SK-N-SH treated with all-trans-retinoic acid at 6 μM for 48 hours (cell line): Measurements from ENCODE around the gene TOB1.

Source experiments
- ATAC-seq: fragments of 200-7000 bp; cut with Tn5 transposase; 3 replicates; pipeline ENCODE4 v1.9.1; 2020; ENCODE audit warnings: mild to moderate bottlenecking, moderate library complexity
- ARNTL ChIP-seq: fragments of 450-650 bp; formaldehyde crosslinking; IDR thresholded peaks from 2 replicates; pipeline ENCODE4 v1.5.0; 2020; ENCODE audit warnings: low read depth, mild to moderate bottlenecking, moderate library complexity, borderline replicate concordance
- BACH2 ChIP-seq: fragments of 250-450 bp; sonication (Bioruptor Pico); IDR thresholded peaks from 2 replicates; pipeline ENCODE4 v1.9.0; 2021; ENCODE audit warnings: mild to moderate bottlenecking, borderline replicate concordance
- CSDC2 ChIP-seq: fragments of 250-450 bp; sonication (Bioruptor Pico); IDR thresholded peaks from 2 replicates; pipeline ENCODE4 v1.5.0; 2020; ENCODE audit warnings: mild to moderate bottlenecking, moderate library complexity
- ESRRG ChIP-seq: fragments of 250-450 bp; sonication (Bioruptor Pico); IDR thresholded peaks from 2 replicates; pipeline ENCODE4 v1.6.1; 2021; ENCODE audit warnings: mild to moderate bottlenecking
- GLIS3 ChIP-seq: fragments of 250-450 bp; sonication (Bioruptor Pico); IDR thresholded peaks from 2 replicates; pipeline ENCODE4 v1.5.0; 2020; ENCODE audit warnings: mild to moderate bottlenecking, moderate library complexity
- ISL1 ChIP-seq: fragments of 250-450 bp; sonication (Bioruptor Pico); IDR thresholded peaks from 2 replicates; pipeline ENCODE4 v2.1.2; 2022; ENCODE audit warnings: mild to moderate bottlenecking, moderate library complexity
- OSR1 ChIP-seq: fragments of 250-450 bp; sonication (Bioruptor Pico); IDR thresholded peaks from 2 replicates; pipeline ENCODE4 v1.8.0; 2022; ENCODE audit warnings: moderate library complexity, mild to moderate bottlenecking, inconsistent platforms
- PATZ1 ChIP-seq: fragments of 250-450 bp; sonication (Bioruptor Pico); IDR thresholded peaks from 2 replicates; pipeline ENCODE4 v1.8.0; 2020; ENCODE audit warnings: mild to moderate bottlenecking, moderate library complexity, borderline replicate concordance
- PPARA ChIP-seq: fragments of 250-450 bp; sonication (Bioruptor Pico); IDR thresholded peaks from 2 replicates; pipeline ENCODE4 v1.5.0; 2020; ENCODE audit warnings: mild to moderate bottlenecking, borderline replicate concordance
- RARB ChIP-seq: fragments of 250-450 bp; sonication (Bioruptor Pico); IDR thresholded peaks from 2 replicates; pipeline ENCODE4 v1.8.0; 2021; ENCODE audit warnings: mild to moderate bottlenecking, moderate library complexity
- SNAI2 ChIP-seq: fragments of 250-450 bp; sonication (Bioruptor Pico); IDR thresholded peaks from 2 replicates; pipeline ENCODE4 v1.5.0; 2020; ENCODE audit warnings: mild to moderate bottlenecking, moderate library complexity
- TCF4 ChIP-seq: fragments of 250-450 bp; sonication (Bioruptor Pico); IDR thresholded peaks from 2 replicates; pipeline ENCODE4 v1.8.0; 2021; ENCODE audit warnings: mild to moderate bottlenecking, moderate library complexity, borderline replicate concordance
- TOX ChIP-seq: fragments of 250-450 bp; sonication (Bioruptor Pico); IDR thresholded peaks from 2 replicates; pipeline ENCODE4 v1.8.0; 2021; ENCODE audit warnings: mild to moderate bottlenecking, moderate library complexity, borderline replicate concordance
- TSHZ2 ChIP-seq: fragments of 250-450 bp; sonication (Bioruptor Pico); IDR thresholded peaks from 2 replicates; pipeline ENCODE4 v1.5.0; 2020; ENCODE audit warnings: mild to moderate bottlenecking, moderate library complexity
- ZFP3 ChIP-seq: fragments of 250-450 bp; sonication (Bioruptor Pico); IDR thresholded peaks from 2 replicates; pipeline ENCODE4 v1.5.0; 2020; ENCODE audit warnings: mild to moderate bottlenecking, moderate library complexity
- ZFP30 ChIP-seq: fragments of 450-650 bp; formaldehyde crosslinking; IDR thresholded peaks from 2 replicates; pipeline ENCODE4 v1.5.0; 2022; ENCODE audit warnings: mild to moderate bottlenecking, moderate library complexity
- ZNF565 ChIP-seq: fragments of 450-650 bp; formaldehyde crosslinking; conservative IDR thresholded peaks from 2 replicates; pipeline ENCODE4 v1.5.0; 2020; ENCODE audit warnings: low read depth, mild to moderate bottlenecking, moderate library complexity
- ZNF70 ChIP-seq: fragments of 450-650 bp; formaldehyde crosslinking; IDR thresholded peaks from 2 replicates; pipeline ENCODE4 v1.5.0; 2020; ENCODE audit warnings: mild to moderate bottlenecking, moderate library complexity
- ZNF8 ChIP-seq: fragments of 450-650 bp; formaldehyde crosslinking; IDR thresholded peaks from 2 replicates; pipeline ENCODE4 v1.5.0; 2020; ENCODE audit warnings: mild to moderate bottlenecking, moderate library complexity
- TF ChIP-seq, protein P1 (sequence below): fragments of 250-450 bp; sonication (Bioruptor Pico); IDR thresholded peaks from 2 replicates; pipeline ENCODE4 v1.8.0; 2021; ENCODE audit warnings: low read depth, mild to moderate bottlenecking, moderate library complexity, borderline replicate concordance
- TF ChIP-seq, protein P2 (sequence below): fragments of 250-450 bp; sonication (Bioruptor Pico); IDR thresholded peaks from 2 replicates; pipeline ENCODE4 v1.5.1; 2020; ENCODE audit warnings: low read depth, mild to moderate bottlenecking, moderate library complexity
- TF ChIP-seq, protein P3 (sequence below): fragments of 250-450 bp; sonication (Bioruptor Pico); IDR thresholded peaks from 2 replicates; pipeline ENCODE4 v1.5.1; 2021; ENCODE audit warnings: mild to moderate bottlenecking, moderate library complexity

The TOB1 gene

GRCh38 chr17:50909765-50910605 is 43.8 kb upstream of the TOB1 start:
- no peak; the same call in 2 of the 3 replicates for ATAC-seq
- TF ChIP-seq ZFP3 (no peak), TCF4 (CRISPR knock-in tag) (no peak), ZNF70 (CRISPR knock-in tag) (no peak), ZNF8 (CRISPR knock-in tag) (no peak), PATZ1 (no peak), TOX (CRISPR knock-in tag) (no peak), BACH2 (CRISPR knock-in tag) (no peak), SNAI2 (CRISPR knock-in tag) (no peak), CSDC2 (CRISPR knock-in tag) (no peak), PPARA (no peak), RARB (CRISPR knock-in tag) (no peak), GLIS3 (CRISPR knock-in tag) (no peak), ISL1 (CRISPR knock-in tag) (no peak), ARNTL (no peak), ESRRG (no peak), TSHZ2 (CRISPR knock-in tag) (no peak), ZNF565 (CRISPR knock-in tag) (no peak), OSR1 (CRISPR knock-in tag) (no peak)
- TF ChIP-seq, protein P1, sequence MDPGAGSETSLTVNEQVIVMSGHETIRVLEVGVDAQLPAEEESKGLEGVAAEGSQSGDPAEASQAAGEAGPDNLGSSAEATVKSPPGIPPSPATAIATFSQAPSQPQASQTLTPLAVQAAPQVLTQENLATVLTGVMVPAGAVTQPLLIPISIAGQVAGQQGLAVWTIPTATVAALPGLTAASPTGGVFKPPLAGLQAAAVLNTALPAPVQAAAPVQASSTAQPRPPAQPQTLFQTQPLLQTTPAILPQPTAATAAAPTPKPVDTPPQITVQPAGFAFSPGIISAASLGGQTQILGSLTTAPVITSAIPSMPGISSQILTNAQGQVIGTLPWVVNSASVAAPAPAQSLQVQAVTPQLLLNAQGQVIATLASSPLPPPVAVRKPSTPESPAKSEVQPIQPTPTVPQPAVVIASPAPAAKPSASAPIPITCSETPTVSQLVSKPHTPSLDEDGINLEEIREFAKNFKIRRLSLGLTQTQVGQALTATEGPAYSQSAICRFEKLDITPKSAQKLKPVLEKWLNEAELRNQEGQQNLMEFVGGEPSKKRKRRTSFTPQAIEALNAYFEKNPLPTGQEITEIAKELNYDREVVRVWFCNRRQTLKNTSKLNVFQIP = no peak
- TF ChIP-seq, protein P2, sequence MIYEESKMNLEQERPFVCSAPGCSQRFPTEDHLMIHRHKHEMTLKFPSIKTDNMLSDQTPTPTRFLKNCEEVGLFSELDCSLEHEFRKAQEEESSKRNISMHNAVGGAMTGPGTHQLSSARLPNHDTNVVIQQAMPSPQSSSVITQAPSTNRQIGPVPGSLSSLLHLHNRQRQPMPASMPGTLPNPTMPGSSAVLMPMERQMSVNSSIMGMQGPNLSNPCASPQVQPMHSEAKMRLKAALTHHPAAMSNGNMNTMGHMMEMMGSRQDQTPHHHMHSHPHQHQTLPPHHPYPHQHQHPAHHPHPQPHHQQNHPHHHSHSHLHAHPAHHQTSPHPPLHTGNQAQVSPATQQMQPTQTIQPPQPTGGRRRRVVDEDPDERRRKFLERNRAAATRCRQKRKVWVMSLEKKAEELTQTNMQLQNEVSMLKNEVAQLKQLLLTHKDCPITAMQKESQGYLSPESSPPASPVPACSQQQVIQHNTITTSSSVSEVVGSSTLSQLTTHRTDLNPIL (CRISPR knock-in tag) = no peak
- TF ChIP-seq, all 23 proteins: peak for 0

GRCh38 chr17:50908860-50909764 is 43.0 kb upstream of the TOB1 start:
- TF ChIP-seq SNAI2 (CRISPR knock-in tag) = no peak
- TF ChIP-seq, protein P3, sequence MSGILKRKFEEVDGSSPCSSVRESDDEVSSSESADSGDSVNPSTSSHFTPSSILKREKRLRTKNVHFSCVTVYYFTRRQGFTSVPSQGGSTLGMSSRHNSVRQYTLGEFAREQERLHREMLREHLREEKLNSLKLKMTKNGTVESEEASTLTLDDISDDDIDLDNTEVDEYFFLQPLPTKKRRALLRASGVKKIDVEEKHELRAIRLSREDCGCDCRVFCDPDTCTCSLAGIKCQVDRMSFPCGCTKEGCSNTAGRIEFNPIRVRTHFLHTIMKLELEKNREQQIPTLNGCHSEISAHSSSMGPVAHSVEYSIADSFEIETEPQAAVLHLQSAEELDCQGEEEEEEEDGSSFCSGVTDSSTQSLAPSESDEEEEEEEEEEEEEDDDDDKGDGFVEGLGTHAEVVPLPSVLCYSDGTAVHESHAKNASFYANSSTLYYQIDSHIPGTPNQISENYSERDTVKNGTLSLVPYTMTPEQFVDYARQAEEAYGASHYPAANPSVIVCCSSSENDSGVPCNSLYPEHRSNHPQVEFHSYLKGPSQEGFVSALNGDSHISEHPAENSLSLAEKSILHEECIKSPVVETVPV = no peak
- TF ChIP-seq, protein P1 = no peak
- TF ChIP-seq CSDC2 (CRISPR knock-in tag) = no peak
- no peak for TF ChIP-seq RARB (CRISPR knock-in tag)
- TF ChIP-seq BACH2 (CRISPR knock-in tag) = no peak
- no peak for TF ChIP-seq ARNTL
- no peak for TF ChIP-seq ZFP30
- no peak for TF ChIP-seq GLIS3 (CRISPR knock-in tag)
- TF ChIP-seq, protein P2 (CRISPR knock-in tag) = no peak
- TF ChIP-seq ESRRG = no peak
- no peak for TF ChIP-seq PPARA
- no peak for TF ChIP-seq ZNF565 (CRISPR knock-in tag)
- no peak for ATAC-seq
